HG02970 (cell line): ENCODE measurements around the gene PIK3R6.

Experiments
- ATAC-seq: cut with Tn5 transposase; IDR thresholded peaks from one replicate; pipeline ENCODE4 v1.9.1; 2021; ENCODE audit warnings: mild to moderate bottlenecking, moderate library complexity, moderate number of reproducible peaks; ENCODE audit not compliant: unreplicated experiment, low FRiP score

Gene PIK3R6

DNA sequence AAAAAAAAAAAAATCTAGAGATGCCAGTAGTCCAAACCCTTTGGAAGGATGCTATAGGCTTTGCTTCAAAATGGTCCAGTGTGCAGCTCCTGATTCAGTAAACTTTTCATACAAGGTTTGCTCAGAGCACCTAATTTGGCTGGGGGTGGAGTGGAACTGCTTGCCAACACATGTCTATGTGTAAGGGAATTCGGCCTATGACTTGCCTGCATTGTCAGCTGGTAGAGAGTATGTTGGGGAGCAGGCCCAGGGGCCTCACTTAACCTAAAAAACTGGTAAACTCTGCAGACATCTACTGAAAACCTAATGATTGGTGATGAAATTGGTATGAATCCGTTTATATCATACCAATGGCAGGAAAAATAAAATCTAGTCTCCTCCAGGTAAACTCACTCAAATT lies 66.8 kb downstream of the PIK3R6 start:
- ATAC-seq = no peak

DNA sequence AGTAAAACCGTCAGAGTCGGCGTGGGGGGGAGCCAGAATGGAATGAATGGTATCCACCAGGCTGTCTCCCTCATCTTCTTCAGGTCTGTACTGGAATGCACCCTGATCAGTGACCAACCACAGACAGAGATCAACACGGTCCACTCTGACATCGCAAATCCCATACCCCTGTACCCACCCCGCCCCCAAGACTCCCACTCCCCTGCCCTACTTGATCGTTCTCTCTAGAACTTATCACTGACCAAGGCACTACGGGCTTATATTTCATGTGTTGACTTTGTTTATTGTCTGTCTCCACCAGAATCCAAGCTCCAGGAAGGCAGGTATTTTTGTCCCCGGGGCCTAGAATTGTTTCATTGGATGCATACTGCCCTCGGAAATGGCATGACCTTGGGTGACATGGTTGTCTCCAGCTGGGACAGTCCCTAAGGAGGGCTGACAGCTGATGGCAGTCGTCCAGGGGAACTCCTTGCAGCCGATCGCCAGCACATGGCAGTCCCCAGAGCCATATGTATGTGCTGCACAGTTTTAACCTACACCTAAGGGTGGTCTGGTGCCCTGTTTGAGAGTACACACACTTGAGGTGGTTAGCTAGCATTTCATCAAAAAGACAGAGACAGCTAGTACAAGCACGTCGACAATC lies 67.8 kb downstream of the PIK3R6 start:
- no peak for ATAC-seq

DNA sequence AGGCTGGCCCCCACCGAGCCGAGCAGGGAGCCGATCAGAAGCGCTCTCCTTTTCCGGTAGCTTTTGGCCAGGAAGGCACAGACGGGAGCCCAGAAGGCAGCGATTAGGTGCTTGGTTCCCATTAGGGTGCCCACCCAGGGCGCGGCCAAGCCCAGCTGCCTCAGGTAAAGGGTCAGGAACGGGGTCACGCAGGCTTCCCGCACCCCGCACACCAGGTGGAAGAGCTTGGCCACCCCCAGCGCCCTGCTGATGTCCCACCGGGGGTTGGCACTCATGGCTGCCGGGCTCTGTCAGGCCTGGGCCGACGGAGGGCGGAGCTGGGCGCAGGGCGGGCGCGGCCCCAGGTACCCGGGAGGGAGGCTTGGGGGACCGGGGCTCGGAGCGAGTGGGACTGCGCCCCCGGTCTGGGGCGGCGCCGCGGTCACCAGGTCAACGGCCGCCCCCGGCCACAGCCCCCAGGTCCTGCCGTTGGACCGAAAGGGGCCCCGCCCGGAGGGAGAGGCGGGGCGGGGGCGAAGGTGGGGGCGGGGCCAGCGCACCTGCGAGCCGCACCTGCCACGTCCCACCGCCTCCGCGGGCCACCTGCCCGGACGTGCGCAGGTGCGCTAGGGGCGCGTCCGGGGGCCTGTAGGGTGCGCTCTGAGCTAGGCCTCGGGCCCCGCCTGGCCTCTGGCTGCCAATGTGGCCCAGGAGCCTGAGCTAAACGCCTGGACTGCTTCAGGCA lies 68.5 kb downstream of the PIK3R6 start, which contains the start of gene MFSD6L:
Gene MFSD6L, minus strand, starts transcription at position 520 of the 724 bp plus-strand sequence. Its CDS starts 245 bp downstream, at position 275.
- no peak for ATAC-seq

GRCh38 chr17:8798176-8798845 lies 69.2 kb downstream of the PIK3R6 start:
- no peak for ATAC-seq

DNA sequence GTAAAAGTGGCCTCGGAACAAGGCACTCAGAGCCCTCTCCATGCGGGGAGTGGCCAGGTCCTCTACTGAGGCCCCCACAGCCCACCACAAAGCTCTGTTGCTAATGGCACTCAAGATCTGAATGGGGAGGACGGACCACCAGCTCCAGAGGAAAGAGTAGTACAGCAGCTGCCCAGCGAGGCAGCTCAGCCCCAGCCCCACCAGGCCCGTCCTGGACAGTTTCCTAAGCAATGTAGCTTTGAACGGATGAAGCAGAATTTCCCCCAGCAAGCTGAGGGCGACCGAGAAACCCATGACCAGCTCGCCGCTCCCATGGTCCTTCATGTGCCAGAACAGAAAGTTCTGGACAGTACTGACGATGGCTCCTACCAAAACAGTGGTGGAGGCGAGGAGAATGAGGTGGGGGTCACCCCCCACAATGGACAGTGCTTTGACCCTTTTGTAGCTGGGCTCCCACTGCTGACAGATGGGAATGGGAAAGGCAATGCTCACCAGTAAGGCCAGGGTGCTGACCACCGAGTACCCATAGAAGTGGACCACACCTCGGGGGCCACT lies 69.8 kb downstream of the PIK3R6 start:
- no peak for ATAC-seq

DNA sequence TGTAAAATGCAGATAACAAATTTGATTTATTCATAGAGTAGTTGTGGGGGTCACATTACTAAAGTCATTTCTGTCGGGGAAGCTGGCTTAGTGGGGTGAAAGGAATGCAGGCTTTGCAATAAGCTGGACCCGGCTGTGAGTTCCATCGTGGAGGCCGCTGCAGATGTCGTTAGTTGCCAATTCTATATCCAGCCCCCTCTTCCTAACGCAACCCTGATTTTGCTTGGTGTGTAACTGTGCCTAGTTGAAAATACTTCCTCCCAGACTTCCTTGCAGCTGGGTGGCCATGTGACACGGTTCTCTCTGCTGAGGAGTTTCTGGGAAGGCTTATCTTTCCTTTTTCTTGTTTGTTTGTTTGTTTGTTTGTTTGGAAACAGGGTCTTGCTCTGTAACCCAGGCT lies 72.8 kb downstream of the PIK3R6 start:
- ATAC-seq = no peak

DNA sequence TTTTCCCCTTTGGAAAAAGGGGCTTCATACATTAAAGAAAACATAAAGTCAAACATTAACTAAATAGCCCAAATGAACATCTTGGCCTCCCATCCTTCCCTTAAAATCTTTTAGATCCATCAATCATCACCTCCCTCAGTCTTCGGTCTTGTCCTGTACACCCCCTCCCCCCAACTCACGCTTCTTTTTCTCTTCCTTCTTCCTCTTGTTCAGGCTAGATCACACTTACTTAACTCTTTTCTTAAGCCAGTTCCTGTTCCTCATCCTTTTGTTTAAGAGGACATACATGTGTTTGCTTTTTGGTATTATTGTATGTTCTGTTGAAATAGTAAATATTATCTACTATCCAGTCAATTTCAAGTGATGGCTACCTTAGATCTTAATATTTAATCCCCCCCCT lies 73.8 kb downstream of the PIK3R6 start:
- ATAC-seq = no peak

- no peak for ATAC-seq
Observed at GRCh38 chr17:8792646-8793045, 74.8 kb downstream of the PIK3R6 start.

- no peak for ATAC-seq
Observed at GRCh38 chr17:8791910-8792270, 75.6 kb downstream of the PIK3R6 start.

DNA sequence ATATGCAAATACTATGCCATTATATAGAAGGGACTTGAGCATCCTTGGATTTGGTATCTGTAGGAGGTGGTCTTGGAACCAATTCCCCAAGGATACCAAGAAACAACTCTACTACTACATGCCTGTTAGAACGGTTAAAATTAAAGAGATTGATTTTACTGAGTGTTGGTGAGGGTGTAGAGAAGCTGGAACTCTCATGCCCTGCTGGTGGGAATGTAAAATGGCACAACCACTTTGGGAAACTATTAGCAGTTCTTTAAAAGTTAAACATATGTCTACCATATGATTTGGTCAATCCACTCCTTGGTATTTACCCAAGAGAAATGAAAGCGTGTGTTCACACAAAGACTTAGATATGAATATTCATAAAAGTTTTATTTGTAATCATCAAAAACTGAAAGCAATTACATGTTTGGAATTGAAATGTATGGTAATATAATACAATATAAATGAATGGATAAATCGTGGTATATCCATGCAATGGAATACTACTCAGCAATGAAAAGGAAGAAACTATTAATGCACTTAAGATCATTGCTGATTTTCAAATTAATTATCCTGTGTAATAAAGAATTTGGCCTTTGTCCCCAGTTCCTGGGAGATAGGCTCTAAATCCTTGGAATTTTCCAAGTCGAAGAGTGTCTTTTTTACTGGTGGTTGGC lies 76.1 kb downstream of the PIK3R6 start:
- no peak for ATAC-seq

- ATAC-seq = no peak
Observed at GRCh38 chr17:8789743-8790142, 77.7 kb downstream of the PIK3R6 start.

DNA sequence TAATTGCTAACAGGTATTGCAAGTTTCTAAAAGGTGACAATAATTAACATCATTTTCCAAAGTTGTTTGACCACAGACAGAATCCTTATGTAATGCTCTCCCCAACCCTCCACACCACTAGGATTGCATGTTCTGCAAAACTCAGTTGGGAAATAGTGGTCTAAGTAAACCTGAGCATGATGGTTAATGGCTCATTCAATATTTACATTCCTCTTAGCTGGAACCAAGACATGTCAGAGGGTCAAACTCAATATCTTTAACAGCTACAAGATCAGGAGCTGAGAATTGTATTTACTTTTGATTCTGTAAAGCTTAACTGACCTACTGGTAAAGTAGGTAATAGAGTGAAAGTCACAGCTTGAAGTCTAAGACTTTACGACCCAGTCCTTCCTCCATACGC lies 78.5 kb downstream of the PIK3R6 start:
- ATAC-seq = no peak

- no peak for ATAC-seq
Observed at GRCh38 chr17:8785547-8786413, 81.7 kb downstream of the PIK3R6 start.

- no peak for ATAC-seq
Observed at GRCh38 chr17:8782176-8782575, 85.3 kb downstream of the PIK3R6 start.

DNA sequence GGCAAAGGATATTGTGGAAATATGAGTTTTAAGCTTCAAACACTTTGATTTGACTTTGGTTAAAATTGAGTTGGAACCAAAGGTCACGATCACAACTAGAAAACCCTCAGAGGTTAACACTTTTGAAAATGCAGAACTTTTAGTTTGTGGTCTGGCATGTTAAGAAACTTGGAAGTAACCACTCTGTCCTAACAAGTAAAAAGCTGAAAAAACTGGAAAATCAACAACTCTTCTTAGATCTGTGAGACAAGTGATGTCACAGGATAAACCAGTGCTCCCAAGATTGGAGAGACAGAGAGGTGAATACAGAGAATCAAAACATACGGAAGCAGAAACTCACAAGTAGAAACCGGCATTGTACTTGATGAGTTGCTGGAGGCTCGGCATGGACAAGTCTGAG lies 85.7 kb downstream of the PIK3R6 start:
- no peak for ATAC-seq

DNA sequence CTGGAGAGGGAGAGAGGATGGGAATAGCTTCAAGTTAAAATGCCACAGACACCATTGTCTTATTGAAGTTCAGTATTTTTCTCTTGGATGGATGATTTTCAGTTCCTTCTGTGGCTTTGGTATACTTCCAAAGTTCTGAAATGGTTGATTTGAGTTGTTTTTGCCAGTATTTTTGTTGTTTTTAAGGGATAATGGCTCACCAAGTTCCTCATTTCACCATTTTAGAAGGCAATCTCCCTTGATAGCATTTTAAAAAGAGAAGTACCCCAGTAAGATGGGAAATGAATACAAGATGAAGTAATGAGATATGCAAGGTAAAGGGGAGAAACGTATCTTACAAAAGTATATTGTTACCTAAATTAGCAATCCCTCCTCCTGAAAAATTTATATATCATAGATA lies 90.6 kb downstream of the PIK3R6 start:
- ATAC-seq = no peak

DNA sequence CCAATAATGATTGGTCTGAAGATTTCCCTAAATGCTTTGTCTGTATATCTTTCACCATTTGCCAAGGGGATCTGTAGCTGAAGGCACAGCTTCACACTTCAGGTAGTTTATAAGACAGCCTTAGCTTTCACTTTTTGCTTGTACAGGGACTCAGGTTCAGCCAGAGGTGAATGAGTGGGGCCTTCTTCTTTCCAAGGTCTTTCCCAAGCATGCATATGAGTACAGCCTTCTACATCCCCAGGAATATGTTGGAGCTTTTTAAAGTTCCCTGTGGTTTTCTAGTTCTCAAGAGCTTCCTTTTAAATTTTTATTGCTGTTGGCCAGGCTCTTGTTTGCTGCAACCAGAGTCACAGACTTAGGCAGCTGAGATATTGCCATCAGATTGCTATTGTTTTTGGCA lies 91.2 kb downstream of the PIK3R6 start:
- no peak for ATAC-seq

DNA sequence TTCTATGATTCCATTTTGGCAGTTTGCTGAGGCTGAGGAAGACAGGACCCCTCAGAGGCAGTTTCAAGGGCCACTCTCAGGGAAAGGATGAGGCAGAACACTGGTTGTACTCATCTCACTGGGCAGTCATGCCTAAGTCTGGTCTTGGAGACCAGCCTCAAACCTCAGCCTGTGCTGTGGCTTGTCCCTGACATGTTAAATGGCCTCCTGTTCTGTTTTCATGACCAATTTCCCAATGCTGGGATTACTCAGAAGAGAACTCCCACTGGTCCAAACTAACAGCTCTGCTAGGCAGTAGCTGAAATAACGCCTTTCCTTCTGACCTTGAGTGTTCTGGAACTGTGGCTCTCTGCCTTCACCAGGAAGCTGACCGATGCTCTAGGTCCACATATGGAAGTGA lies 100.7 kb downstream of the PIK3R6 start:
- no peak for ATAC-seq

- no peak for ATAC-seq
Observed at GRCh38 chr17:8762012-8762411, 105.5 kb downstream of the PIK3R6 start.

- ATAC-seq = no peak
Observed at GRCh38 chr17:8758137-8758596, 109.3 kb downstream of the PIK3R6 start, which contains the start of gene SPDYE4. Gene SPDYE4, minus strand, starts transcription at chr17:8758546. Its CDS starts 164 bp downstream, at chr17:8758382.
